Panc1 (cell line): Measurements from ENCODE around the gene SOCS1.

Experiments
- POLR2AphosphoS5 ChIP-seq: IDR thresholded peaks from 2 replicates; pipeline ENCODE4 v1.6.1; 2012; ENCODE audit warnings: mild to moderate bottlenecking, low read depth, low read length, moderate library complexity
- SIN3A ChIP-seq: IDR thresholded peaks from 2 replicates; pipeline ENCODE4 v1.6.1; 2012; ENCODE audit warnings: low read depth, mild to moderate bottlenecking, low read length, moderate library complexity, borderline replicate concordance; ENCODE audit not compliant: insufficient read depth
- TCF7L2 ChIP-seq: IDR thresholded peaks from 2 replicates; pipeline ENCODE4 v1.6.1; 2011; ENCODE audit warnings: mild to moderate bottlenecking, low read depth, low read length, inconsistent platforms
- TF ChIP-seq, protein P1 (sequence below): fragments of 450-650 bp; IDR thresholded peaks from 2 replicates; pipeline ENCODE4 v1.5.1; 2017; ENCODE audit warnings: mild to moderate bottlenecking
- TF ChIP-seq, protein P2 (sequence below), 2 experiments: IDR thresholded peaks; 2 replicates each; pipeline ENCODE4 v1.6.1; 2011 to 2012; ENCODE audit warnings: low read depth in 2 of 2, control low read depth in 1 of 2, low read length in 1 of 2, mild to moderate bottlenecking in 1 of 2, moderate library complexity in 1 of 2; ENCODE audit not compliant: insufficient read depth in 1 of 2

DNA sequence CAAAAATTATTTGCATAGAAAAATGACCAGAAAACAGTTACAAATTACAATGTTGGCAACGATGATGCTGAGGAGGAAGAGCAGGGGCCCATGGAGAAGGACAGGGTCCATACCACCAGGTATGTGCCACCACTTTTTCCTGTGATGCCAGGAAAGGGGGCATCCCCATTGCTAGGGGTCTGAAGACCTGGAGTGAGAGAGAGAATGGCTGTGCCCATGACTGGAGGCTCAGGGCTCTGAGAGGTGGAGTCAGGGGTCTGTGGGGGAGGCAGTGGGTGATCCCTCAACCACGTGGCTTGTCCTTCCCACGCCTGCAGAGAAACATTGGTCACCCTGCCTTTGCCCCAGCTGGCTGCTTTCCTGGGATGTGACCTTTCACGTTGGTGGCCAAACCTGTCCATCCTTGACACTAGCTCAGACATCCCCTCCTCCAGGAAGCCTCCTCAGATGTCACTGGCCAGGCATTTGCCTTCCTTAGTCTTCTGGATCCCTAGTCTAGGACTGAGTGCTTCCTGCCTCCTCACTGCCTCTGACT lies 51.4 kb downstream of the SOCS1 start:
- TF ChIP-seq, protein P1, sequence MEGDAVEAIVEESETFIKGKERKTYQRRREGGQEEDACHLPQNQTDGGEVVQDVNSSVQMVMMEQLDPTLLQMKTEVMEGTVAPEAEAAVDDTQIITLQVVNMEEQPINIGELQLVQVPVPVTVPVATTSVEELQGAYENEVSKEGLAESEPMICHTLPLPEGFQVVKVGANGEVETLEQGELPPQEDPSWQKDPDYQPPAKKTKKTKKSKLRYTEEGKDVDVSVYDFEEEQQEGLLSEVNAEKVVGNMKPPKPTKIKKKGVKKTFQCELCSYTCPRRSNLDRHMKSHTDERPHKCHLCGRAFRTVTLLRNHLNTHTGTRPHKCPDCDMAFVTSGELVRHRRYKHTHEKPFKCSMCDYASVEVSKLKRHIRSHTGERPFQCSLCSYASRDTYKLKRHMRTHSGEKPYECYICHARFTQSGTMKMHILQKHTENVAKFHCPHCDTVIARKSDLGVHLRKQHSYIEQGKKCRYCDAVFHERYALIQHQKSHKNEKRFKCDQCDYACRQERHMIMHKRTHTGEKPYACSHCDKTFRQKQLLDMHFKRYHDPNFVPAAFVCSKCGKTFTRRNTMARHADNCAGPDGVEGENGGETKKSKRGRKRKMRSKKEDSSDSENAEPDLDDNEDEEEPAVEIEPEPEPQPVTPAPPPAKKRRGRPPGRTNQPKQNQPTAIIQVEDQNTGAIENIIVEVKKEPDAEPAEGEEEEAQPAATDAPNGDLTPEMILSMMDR, result no peak
- TF ChIP-seq, protein P2, sequence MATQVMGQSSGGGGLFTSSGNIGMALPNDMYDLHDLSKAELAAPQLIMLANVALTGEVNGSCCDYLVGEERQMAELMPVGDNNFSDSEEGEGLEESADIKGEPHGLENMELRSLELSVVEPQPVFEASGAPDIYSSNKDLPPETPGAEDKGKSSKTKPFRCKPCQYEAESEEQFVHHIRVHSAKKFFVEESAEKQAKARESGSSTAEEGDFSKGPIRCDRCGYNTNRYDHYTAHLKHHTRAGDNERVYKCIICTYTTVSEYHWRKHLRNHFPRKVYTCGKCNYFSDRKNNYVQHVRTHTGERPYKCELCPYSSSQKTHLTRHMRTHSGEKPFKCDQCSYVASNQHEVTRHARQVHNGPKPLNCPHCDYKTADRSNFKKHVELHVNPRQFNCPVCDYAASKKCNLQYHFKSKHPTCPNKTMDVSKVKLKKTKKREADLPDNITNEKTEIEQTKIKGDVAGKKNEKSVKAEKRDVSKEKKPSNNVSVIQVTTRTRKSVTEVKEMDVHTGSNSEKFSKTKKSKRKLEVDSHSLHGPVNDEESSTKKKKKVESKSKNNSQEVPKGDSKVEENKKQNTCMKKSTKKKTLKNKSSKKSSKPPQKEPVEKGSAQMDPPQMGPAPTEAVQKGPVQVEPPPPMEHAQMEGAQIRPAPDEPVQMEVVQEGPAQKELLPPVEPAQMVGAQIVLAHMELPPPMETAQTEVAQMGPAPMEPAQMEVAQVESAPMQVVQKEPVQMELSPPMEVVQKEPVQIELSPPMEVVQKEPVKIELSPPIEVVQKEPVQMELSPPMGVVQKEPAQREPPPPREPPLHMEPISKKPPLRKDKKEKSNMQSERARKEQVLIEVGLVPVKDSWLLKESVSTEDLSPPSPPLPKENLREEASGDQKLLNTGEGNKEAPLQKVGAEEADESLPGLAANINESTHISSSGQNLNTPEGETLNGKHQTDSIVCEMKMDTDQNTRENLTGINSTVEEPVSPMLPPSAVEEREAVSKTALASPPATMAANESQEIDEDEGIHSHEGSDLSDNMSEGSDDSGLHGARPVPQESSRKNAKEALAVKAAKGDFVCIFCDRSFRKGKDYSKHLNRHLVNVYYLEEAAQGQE (IDR thresholded peaks at IDR 0.05; ENCODE audit: insufficient read depth in 1 of 2, low read depth in 2 of 2, low read length in 1 of 2), result no peak
- TF ChIP-seq POLR2AphosphoS5, result no peak
- TF ChIP-seq SIN3A, result no peak
- no peak for TF ChIP-seq TCF7L2
